PFSK-1 (cell line): ENCODE measurements around the gene CLIC5.

Source experiments
- POLR2AphosphoS5 ChIP-seq: IDR thresholded peaks from 2 replicates; pipeline ENCODE4 v1.6.1; 2012; ENCODE audit warnings: low read depth, mild to moderate bottlenecking, control low read depth, low read length, moderate library complexity
- REST ChIP-seq, 2 experiments: IDR thresholded peaks; 2 replicates each; pipeline versions ENCODE4 v1.6.1 to v1.8.0; 2011 to 2012; ENCODE audit warnings: low read depth in 2 of 2, low read length in 2 of 2, control low read depth in 1 of 2, inconsistent platforms in 1 of 2, mild to moderate bottlenecking in 1 of 2, moderate library complexity in 1 of 2; ENCODE audit not compliant: insufficient read depth in 1 of 2

GRCh38 chr6:46039646-46040045 is 24.0 kb upstream of the CLIC5 start:
- TF ChIP-seq REST (IDR thresholded peaks at IDR 0.05; ENCODE audit: insufficient read depth in 1 of 2, low read depth in 2 of 2, low read length in 2 of 2) = no peak
- no peak for TF ChIP-seq POLR2AphosphoS5
